ENCODE data around the gene NPPA.
"Not testable (repeated sequence)": the region's sequence is repeated elsewhere in the genome, so short reads cannot be mapped to it uniquely, and the experiment has no call there.

The NPPA gene

GRCh38 chr1:11847667-11848372 is at the start of gene NPPA:
NPPA (minus strand) TSS chr1:11847783; CDS start chr1:11847684, 99 bp downstream.
- peak in 11 of 58 donors; percentile 9 to 27 (median 20) for DNase-seq

- not testable (repeated sequence) for DNase-seq
These were observed 46.9 kb upstream of the NPPA start for GRCh38 chr1:11894501-11894900.

GRCh38 chr1:11893907-11894251 is 46.3 kb upstream of the NPPA start:
- DNase-seq: peak in 33 of 58 donors; percentile 2 to 53 (median 17)

GRCh38 chr1:11891433-11892186 is 44.0 kb upstream of the NPPA start:
- no peak for DNase-seq

- DNase-seq: no peak
These were observed 41.3 kb upstream of the NPPA start for GRCh38 chr1:11888877-11889208.

- DNase-seq: no peak
These were observed 40.8 kb upstream of the NPPA start for GRCh38 chr1:11888206-11888876.

- DNase-seq: no peak
These were observed 40.1 kb upstream of the NPPA start for GRCh38 chr1:11887666-11888007.

GRCh38 chr1:11886986-11887665 is 39.5 kb upstream of the NPPA start:
- DNase-seq: no peak

- DNase-seq: no peak
These were observed 38.3 kb upstream of the NPPA start for GRCh38 chr1:11885916-11886315.

- no peak for DNase-seq
These were observed 35.4 kb upstream of the NPPA start for GRCh38 chr1:11882814-11883538.

GRCh38 chr1:11881749-11882441 is 34.3 kb upstream of the NPPA start:
- no peak for DNase-seq

- DNase-seq: peak in 25 of 58 donors; percentile 5 to 73 (median 31)
These were observed 33.5 kb upstream of the NPPA start for GRCh38 chr1:11880911-11881748.

GRCh38 chr1:11880181-11880575 is 32.6 kb upstream of the NPPA start:
- no peak for DNase-seq

GRCh38 chr1:11879311-11880180 is 32.0 kb upstream of the NPPA start:
- DNase-seq: no peak

GRCh38 chr1:11878891-11879190 is 31.3 kb upstream of the NPPA start:
- DNase-seq: no peak

- DNase-seq: no peak
These were observed 30.7 kb upstream of the NPPA start for GRCh38 chr1:11878081-11878890.

- DNase-seq: no peak
These were observed 29.5 kb upstream of the NPPA start for GRCh38 chr1:11877074-11877473.

- no peak for DNase-seq
These were observed 27.5 kb upstream of the NPPA start for GRCh38 chr1:11875094-11875493.

Measured in anterior cingulate cortex (tissue), 58 donors.